Lower leg skin (tissue), 3 donors: Measurements from ENCODE around the gene RNF181.
"Not testable (repeated sequence)": the region's sequence is repeated elsewhere in the genome, so short reads cannot be mapped to it uniquely, and the experiment has no call there.

Source experiments
- POLR2A ChIP-seq, 2 donors: fragments of 450-650 bp; IDR thresholded peaks; one replicate each; pipeline ENCODE4 v1.6.1; 2016 to 2017; ENCODE audit warnings: antibody characterized with exemption in 2 of 2, mild to moderate bottlenecking in 1 of 2, moderate library complexity in 1 of 2
- TF ChIP-seq, protein P1 (sequence below), 3 donors: fragments of 450-650 bp; IDR thresholded peaks; one replicate each; pipeline ENCODE4 v1.5.1; 2016; ENCODE audit warnings: antibody characterized with exemption in 3 of 3, mild to moderate bottlenecking in 3 of 3, moderate library complexity in 2 of 3

DNA sequence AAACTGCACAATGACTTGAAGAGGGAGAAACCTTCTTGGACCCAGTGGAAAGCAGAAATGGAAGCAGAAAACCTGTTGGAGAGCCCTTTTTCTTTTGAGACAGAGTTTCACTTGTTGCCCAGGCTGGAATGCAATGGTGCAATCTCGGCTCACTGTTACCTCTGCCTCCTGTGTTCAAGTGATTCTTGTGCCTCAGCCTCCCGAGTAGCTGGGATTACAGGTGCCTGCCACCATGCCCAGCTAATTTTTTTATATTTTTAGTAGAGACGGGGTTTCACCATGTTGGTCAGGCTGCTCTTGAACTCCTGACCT, 8.5 kb downstream of the RNF181 start:
- not testable (repeated sequence) for TF ChIP-seq POLR2A (IDR thresholded peaks at IDR 0.05)
- TF ChIP-seq, protein P1, sequence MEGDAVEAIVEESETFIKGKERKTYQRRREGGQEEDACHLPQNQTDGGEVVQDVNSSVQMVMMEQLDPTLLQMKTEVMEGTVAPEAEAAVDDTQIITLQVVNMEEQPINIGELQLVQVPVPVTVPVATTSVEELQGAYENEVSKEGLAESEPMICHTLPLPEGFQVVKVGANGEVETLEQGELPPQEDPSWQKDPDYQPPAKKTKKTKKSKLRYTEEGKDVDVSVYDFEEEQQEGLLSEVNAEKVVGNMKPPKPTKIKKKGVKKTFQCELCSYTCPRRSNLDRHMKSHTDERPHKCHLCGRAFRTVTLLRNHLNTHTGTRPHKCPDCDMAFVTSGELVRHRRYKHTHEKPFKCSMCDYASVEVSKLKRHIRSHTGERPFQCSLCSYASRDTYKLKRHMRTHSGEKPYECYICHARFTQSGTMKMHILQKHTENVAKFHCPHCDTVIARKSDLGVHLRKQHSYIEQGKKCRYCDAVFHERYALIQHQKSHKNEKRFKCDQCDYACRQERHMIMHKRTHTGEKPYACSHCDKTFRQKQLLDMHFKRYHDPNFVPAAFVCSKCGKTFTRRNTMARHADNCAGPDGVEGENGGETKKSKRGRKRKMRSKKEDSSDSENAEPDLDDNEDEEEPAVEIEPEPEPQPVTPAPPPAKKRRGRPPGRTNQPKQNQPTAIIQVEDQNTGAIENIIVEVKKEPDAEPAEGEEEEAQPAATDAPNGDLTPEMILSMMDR (IDR thresholded peaks at IDR 0.05), result not testable (repeated sequence)
